Fibroblast of peridontal ligament (primary cell): ENCODE data around the gene CABCOCO1.
"Not testable (repeated sequence)": the region's sequence is repeated elsewhere in the genome, so short reads cannot be mapped to it uniquely, and the experiment has no call there.

Source experiments
- DNase-seq: peaks from one replicate; pipeline ENCODE4 v3.0.0-alpha.2; 2010; ENCODE audit errors: extremely low read depth

The CABCOCO1 gene

GRCh38 chr10:61642676-61643075 lies 20.1 kb upstream of the CABCOCO1 start:
- peak; percentile 92 for DNase-seq

GRCh38 chr10:61643316-61643751 lies 19.4 kb upstream of the CABCOCO1 start:
- peak; percentile 71 for DNase-seq

- DNase-seq: no peak
Measured at GRCh38 chr10:61653699-61654098, 9.0 kb upstream of the CABCOCO1 start.

GRCh38 chr10:61655335-61655851 lies 7.3 kb upstream of the CABCOCO1 start:
- DNase-seq: peak; percentile 74

- no peak for DNase-seq
Measured at GRCh38 chr10:61663466-61663865, 737 bp downstream of the CABCOCO1 start.

GRCh38 chr10:61664985-61665384 lies 2.3 kb downstream of the CABCOCO1 start:
- DNase-seq: no peak

GRCh38 chr10:61669161-61669725 lies 6.5 kb downstream of the CABCOCO1 start:
- DNase-seq: peak; percentile 59

GRCh38 chr10:61669849-61670248 lies 7.1 kb downstream of the CABCOCO1 start:
- DNase-seq: no peak

GRCh38 chr10:61673360-61673759 lies 10.6 kb downstream of the CABCOCO1 start:
- DNase-seq: no peak

GRCh38 chr10:61682323-61682722 lies 19.6 kb downstream of the CABCOCO1 start:
- no peak for DNase-seq

- DNase-seq: no peak
Measured at GRCh38 chr10:61683319-61683718, 20.6 kb downstream of the CABCOCO1 start.

GRCh38 chr10:61684894-61685507 lies 22.3 kb downstream of the CABCOCO1 start:
- peak; percentile 18 for DNase-seq

GRCh38 chr10:61688551-61689308 lies 26.0 kb downstream of the CABCOCO1 start:
- peak; percentile 81 for DNase-seq

- DNase-seq: not testable (repeated sequence)
Measured at GRCh38 chr10:61691667-61692066, 28.9 kb downstream of the CABCOCO1 start.

GRCh38 chr10:61692447-61693010 lies 29.8 kb downstream of the CABCOCO1 start:
- no peak for DNase-seq

GRCh38 chr10:61698968-61699655 lies 36.4 kb downstream of the CABCOCO1 start:
- DNase-seq: no peak

- DNase-seq: no peak
Measured at GRCh38 chr10:61701055-61701705, 38.5 kb downstream of the CABCOCO1 start.

GRCh38 chr10:61701706-61702105 lies 39.0 kb downstream of the CABCOCO1 start:
- no peak for DNase-seq

- DNase-seq: no peak
Measured at GRCh38 chr10:61702584-61702983, 39.9 kb downstream of the CABCOCO1 start.

- DNase-seq: no peak
Measured at GRCh38 chr10:61705022-61705613, 42.4 kb downstream of the CABCOCO1 start.

GRCh38 chr10:61708846-61709245 lies 46.1 kb downstream of the CABCOCO1 start:
- peak; percentile 85 for DNase-seq
